IMR-90 (cell line): ENCODE results near the gene TBC1D16.

Experiments used
- CTCF ChIP-seq: conservative IDR thresholded peaks from 2 replicates; pipeline ENCODE4 v1.5.1; 2012; ENCODE audit warnings: mild to moderate bottlenecking, low read depth, low read length, improper control_type of control experiment
- FOS ChIP-seq: fragments of 150-350 bp; IDR thresholded peaks from 2 replicates; pipeline ENCODE4 v1.6.1; 2016; ENCODE audit warnings: low read depth, low read length
- NFE2L2 ChIP-seq: fragments of 150-350 bp; IDR thresholded peaks from 2 replicates; pipeline ENCODE4 v1.6.1; 2016; ENCODE audit warnings: low read depth, mild to moderate bottlenecking, low read length
- POLR2A ChIP-seq: IDR thresholded peaks from 2 replicates; pipeline ENCODE4 v1.6.1; 2012; ENCODE audit warnings: mild to moderate bottlenecking, low read depth, low read length
- USF2 ChIP-seq: fragments of 150-350 bp; IDR thresholded peaks from 2 replicates; pipeline ENCODE4 v1.6.1; 2017; ENCODE audit warnings: mild to moderate bottlenecking, antibody characterized with exemption, low read length, low read depth

GRCh38 chr17:79981661-79982101 is 54.0 kb downstream of the TBC1D16 start:
- TF ChIP-seq POLR2A (no peak), NFE2L2 (no peak), CTCF (no peak), USF2 (no peak), FOS (no peak)
